ENCODE data around the gene HMCN2.

HMCN2 gene

GRCh38 chr9:130308081-130308571 is 42.6 kb downstream of the HMCN2 start:
- DNase-seq (ENCODE audit: low read depth, low spot score) = no peak

- no peak for DNase-seq (ENCODE audit: low read depth, low spot score)
Measured at GRCh38 chr9:130309689-130310455, 44.3 kb downstream of the HMCN2 start.

- DNase-seq (ENCODE audit: low read depth, low spot score) = no peak
Measured at GRCh38 chr9:130310456-130310855, 44.9 kb downstream of the HMCN2 start.

- no peak for DNase-seq (ENCODE audit: low read depth, low spot score)
Measured at GRCh38 chr9:130311003-130311402, 45.4 kb downstream of the HMCN2 start.

GRCh38 chr9:130311408-130312140 is 46.0 kb downstream of the HMCN2 start:
- DNase-seq (ENCODE audit: low read depth, low spot score) = no peak

GRCh38 chr9:130313103-130313858 is 47.7 kb downstream of the HMCN2 start:
- no peak for DNase-seq (ENCODE audit: low read depth, low spot score)

GRCh38 chr9:130315446-130316226 is 50.1 kb downstream of the HMCN2 start:
- DNase-seq (ENCODE audit: low read depth, low spot score) = no peak

GRCh38 chr9:130316430-130316829 is 50.9 kb downstream of the HMCN2 start:
- DNase-seq (ENCODE audit: low read depth, low spot score) = no peak

- DNase-seq (ENCODE audit: low read depth, low spot score) = no peak
Measured at GRCh38 chr9:130319300-130319699, 53.7 kb downstream of the HMCN2 start.

GRCh38 chr9:130319944-130320712 is 54.6 kb downstream of the HMCN2 start:
- no peak for DNase-seq (ENCODE audit: low read depth, low spot score)

- no peak for DNase-seq (ENCODE audit: low read depth, low spot score)
Measured at GRCh38 chr9:130320723-130321481, 55.3 kb downstream of the HMCN2 start.

- no peak for DNase-seq (ENCODE audit: low read depth, low spot score)
Measured at GRCh38 chr9:130321539-130321938, 56.0 kb downstream of the HMCN2 start.

GRCh38 chr9:130323051-130323745 is 57.6 kb downstream of the HMCN2 start:
- no peak for DNase-seq (ENCODE audit: low read depth, low spot score)

- DNase-seq (ENCODE audit: low read depth, low spot score) = no peak
Measured at GRCh38 chr9:130325921-130326320, 60.4 kb downstream of the HMCN2 start.

- DNase-seq (ENCODE audit: low read depth, low spot score) = no peak
Measured at GRCh38 chr9:130327070-130327780, 61.7 kb downstream of the HMCN2 start.

- DNase-seq (ENCODE audit: low read depth, low spot score) = no peak
Measured at GRCh38 chr9:130327781-130328348, 62.3 kb downstream of the HMCN2 start.

GRCh38 chr9:130328349-130328801 is 62.8 kb downstream of the HMCN2 start:
- no peak for DNase-seq (ENCODE audit: low read depth, low spot score)

GRCh38 chr9:130329061-130329460 is 63.5 kb downstream of the HMCN2 start:
- DNase-seq (ENCODE audit: low read depth, low spot score) = no peak
